T-helper 1 cell treated with Interleukin-12 subunit alpha and Interleukin-12 subunit beta and Interleukin-4 antibody, amounts not matched to agents 30 ng/mL and 1 ng/mL, for 36 hours (primary cell): ENCODE results near the gene MSL3B. TPM values are rescaled to one million over a fixed set of nuclear protein-coding genes. Genes with fewer than 3 reads are reported as not detected.

Experiments
- intact Hi-C: fragments of 100-400 bp; cut with micrococcal nuclease; formaldehyde crosslinking; loops from one replicate; pipeline ENCODE4 v1.15.1; 2024
- total RNA-seq: library from RNA; stranded (reverse); gene quantifications from 2 replicates; pipeline ENCODE4 v1.2.3, GENCODE V29; 2022

The MSL3B gene

DNA sequence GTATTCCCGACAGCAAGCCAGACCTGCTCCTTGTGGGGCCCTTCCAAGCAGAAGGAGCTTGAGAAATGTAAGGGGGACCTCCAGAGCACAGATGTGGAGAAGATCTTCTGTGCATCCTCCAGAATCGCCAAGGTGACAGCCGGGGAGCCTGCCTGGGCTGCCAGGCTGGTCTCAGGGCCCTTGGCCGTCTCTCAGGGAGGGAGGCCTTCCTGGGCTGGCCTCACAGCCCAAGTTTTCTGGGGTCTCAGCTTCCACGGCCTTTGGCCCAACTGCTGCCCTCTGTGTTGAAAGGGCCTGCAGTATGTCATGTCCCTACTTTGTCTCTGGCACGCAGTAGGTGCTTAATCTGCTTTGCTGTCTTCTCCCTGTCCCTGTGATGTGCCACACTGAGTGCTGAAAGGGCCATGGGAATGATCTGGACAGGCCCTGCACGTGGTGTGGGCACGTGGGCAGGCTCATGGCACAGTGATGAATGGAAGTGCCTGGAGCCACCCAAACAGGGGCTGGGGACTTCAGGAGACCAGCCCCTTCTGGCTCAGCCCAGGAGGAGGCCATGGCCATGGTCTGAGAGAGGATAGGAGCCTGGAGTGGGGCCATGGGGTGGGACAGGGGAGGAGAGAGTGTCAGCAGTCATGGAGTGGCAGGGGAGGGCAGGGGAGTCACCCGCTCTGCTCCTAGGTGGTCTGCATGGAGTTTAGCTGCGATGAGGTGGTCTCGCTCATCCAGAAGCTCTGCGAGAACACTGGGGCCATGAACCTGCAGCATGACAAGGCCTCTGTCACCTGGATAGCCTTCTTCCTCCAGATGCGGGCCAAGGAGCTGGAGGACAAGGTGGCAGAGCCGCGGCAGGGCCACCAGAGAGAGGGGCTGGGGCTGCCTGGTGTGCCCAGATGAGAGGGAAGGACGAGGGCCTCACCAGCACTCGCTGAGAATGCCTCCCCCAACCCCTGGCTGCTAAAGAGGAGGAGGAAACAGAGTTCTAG lies 49.3 kb downstream of the MSL3B start:
- intact Hi-C loops = no loop called here

DNA sequence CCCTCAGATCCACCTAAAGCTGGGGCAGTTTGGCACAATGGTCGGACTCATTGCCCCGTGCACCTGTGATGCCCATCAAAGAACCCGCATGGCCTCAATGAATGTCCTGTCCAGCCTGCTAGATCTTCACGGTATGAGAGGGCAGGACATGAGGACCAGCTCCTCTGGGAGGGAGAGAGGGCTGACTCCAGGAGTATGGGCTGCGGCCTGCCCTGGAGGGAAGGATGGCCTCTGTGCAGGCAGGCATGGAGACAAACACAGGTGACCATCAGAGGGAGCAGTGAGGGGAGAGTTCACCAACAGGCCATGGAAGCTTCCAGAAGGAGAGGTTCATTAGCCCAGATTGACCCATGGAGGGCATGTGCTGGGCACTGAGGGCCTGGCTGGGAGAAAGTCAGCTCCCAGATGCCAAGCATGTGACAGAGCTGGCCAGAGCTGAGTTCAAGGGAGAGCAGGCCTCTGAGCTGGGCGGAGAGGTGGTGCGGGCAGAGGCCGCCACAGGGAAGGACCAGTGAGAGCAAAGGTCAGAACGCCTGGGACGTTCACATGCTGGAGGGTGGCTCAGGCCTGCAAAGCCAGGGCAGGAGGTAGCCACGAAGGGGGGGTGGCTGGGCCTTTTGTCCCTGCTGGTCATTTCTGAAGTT lies 50.1 kb downstream of the MSL3B start:
- intact Hi-C loops = no loop called here

DNA sequence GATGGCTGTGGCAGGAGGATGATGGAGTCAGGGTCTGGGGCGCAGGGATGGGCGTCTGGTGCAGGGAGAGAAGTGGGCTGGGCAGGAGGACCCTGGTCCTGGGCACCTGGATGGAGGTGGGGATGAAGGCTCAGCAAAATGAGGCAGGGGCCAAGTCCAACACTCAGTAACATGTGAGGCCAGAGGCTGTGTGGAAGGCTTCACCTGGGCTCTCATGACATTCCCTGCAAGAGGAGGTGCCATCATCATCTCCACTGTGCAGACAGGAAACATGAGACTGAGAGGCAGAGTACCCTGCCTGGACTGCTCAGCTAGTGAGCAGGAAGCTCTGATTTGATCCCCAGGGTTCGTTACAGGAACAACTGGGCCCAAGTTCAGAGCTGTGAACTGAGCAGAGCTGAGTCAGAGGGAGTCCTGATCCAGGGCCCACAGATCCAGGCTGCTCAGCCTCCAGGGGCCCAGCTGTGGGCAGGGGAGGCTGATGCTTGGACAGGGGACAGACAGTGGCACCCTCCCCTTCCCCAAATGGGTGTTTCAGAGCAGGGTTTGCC lies 50.8 kb downstream of the MSL3B start:
- intact Hi-C loops = no loop called here

DNA sequence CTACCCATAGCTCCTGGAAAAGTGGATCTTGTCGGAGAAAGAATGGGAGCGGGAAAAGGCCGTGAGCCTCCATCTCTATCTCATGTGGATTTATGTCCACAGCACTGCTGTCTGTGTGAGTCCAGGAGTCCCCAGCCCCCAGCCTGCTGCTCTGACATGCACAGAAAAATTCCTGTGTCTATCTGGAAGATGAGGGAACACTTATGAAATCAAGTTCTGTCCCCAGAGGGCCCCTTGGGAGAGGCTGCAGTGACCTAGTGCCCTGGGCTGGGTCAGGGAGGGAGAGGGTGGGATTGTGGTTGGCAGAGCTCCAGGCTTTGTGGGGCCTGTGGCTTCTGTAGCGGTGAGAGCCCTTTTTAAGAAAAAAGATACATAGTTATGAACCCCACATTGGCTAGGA lies 51.4 kb downstream of the MSL3B start:
- intact Hi-C loops = no loop called here

DNA sequence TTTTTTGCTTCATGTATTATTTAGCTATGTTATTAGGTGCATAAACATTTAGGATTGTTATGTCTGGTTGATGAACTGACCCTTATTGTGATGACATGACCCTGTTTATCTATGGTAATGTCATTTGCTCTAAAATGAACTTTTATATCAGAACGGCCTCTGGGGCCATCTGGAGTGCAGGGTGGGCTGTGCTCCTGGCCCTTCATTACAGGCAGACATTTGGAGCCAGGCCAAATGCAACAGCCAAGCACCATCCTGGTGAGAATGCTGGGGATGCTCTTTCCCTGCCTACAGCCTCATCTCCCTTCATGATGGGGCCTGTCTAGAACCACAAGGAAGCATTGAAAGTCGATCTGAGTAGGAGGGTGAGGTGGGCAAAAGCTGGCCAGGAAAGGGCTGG lies 51.9 kb downstream of the MSL3B start:
- intact Hi-C loops = no loop called here

DNA sequence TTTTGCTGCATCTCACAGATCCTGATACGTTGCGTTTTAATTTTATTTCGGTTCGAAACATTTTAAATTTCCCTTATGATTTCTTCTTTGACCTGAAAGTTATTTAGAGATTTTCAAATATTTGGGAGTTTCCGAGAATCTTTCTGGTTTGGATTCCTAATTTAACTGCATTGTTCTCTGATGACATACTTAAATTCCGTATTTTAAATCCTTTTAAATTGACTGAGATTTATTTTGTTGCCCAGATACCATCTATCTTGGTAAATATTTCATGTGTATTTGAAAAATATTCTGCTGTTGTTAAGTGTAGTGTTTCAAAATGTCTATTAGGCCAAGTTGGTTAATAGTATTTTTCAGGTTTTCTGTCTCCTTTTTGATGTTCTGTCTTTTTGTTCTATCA lies 52.3 kb downstream of the MSL3B start:
- intact Hi-C loops = no loop called here

Other genes starting within 250 kb of the MSL3B start
- gene UGT1A10, start 231.9 kb downstream of the MSL3B start, total RNA-seq = not detected in 2 replicates
- not detected in 2 replicates for gene UGT1A9, start 196.5 kb downstream of the MSL3B start, total RNA-seq
- gene UGT1A7, start 186.5 kb downstream of the MSL3B start, total RNA-seq = not detected in 2 replicates
- not detected in 2 replicates for gene UGT1A6, start 175.5 kb downstream of the MSL3B start, total RNA-seq
- not detected in 2 replicates for gene UGT1A5, start 155.5 kb downstream of the MSL3B start, total RNA-seq
- gene UGT1A4, start 149.7 kb downstream of the MSL3B start, total RNA-seq = not detected in 2 replicates
- not detected in 2 replicates for gene UGT1A3, start 139.3 kb downstream of the MSL3B start, total RNA-seq
- gene UGT1A1, start 108.1 kb downstream of the MSL3B start, total RNA-seq = not detected in 2 replicates
- not detected in 2 replicates for gene MROH2A, start 90.1 kb downstream of the MSL3B start, total RNA-seq
- gene HJURP, start 13.9 kb downstream of the MSL3B start, total RNA-seq = 50.8 and 55.8 TPM in 2 replicates
- not detected in 2 replicates for gene TRPM8, start 49.0 kb upstream of the MSL3B start, total RNA-seq
- gene SPP2, start 182.3 kb upstream of the MSL3B start, total RNA-seq = not detected in 2 replicates